GM12878 (cell line): Measurements from ENCODE around the gene PLCG2. TPM values are rescaled to one million over a fixed set of nuclear protein-coding genes. Genes with fewer than 3 reads are reported as not detected.

ENCODE experiments used
- ASH2L ChIP-seq: fragments of 300-600, 200-600 bp; sonication (generic); IDR thresholded peaks from 2 replicates; pipeline ENCODE4 v1.6.1; 2017; ENCODE audit warnings: low read depth, mild to moderate bottlenecking, borderline replicate concordance
- BCL11A ChIP-seq: IDR thresholded peaks from 2 replicates; pipeline ENCODE4 v1.6.1; 2011; ENCODE audit warnings: low read depth, low read length
- BHLHE40 ChIP-seq, 2 experiments: fragments of 450-650 bp in 1 of 2; IDR thresholded peaks; 2 replicates each; pipeline ENCODE4 v1.6.1; 2011 to 2017; ENCODE audit warnings: low read depth in 2 of 2, borderline replicate concordance in 1 of 2, improper control_type of control experiment in 1 of 2, low read length in 1 of 2, mild to moderate bottlenecking in 1 of 2
- CBX5 ChIP-seq: sonication (generic); IDR thresholded peaks from 2 replicates; pipeline ENCODE4 v1.6.1; 2016; ENCODE audit warnings: low read depth, moderate library complexity, mild to moderate bottlenecking, inconsistent platforms
- CHD2 ChIP-seq: IDR thresholded peaks from 2 replicates; pipeline ENCODE4 v1.6.1; 2011; ENCODE audit warnings: low read depth, low read length, improper control_type of control experiment, borderline replicate concordance
- ETV6 ChIP-seq, 2 experiments: fragments of 450-650 bp in 1 of 2; IDR thresholded peaks in 1 of 2; conservative IDR thresholded peaks in 1 of 2; 2 replicates each; pipeline ENCODE4 v1.6.1; 2014; ENCODE audit warnings: antibody characterized with exemption in 1 of 2, borderline replicate concordance in 1 of 2, low read depth in 1 of 2, mild to moderate bottlenecking in 1 of 2, moderate library complexity in 1 of 2
- GATAD2B ChIP-seq: fragments of 450-650 bp; conservative IDR thresholded peaks from 2 replicates; pipeline ENCODE4 v1.6.1; 2017; ENCODE audit warnings: low read depth, mild to moderate bottlenecking, moderate library complexity
- MXI1 ChIP-seq: fragments of 150-350 bp; IDR thresholded peaks from 2 replicates; pipeline ENCODE4 v1.6.1; 2011; ENCODE audit warnings: low read depth, mild to moderate bottlenecking, inconsistent platforms, low read length, improper control_type of control experiment
- PAX5 ChIP-seq: IDR thresholded peaks from 2 replicates; pipeline ENCODE4 v1.6.1; 2011; ENCODE audit warnings: low read depth, low read length, borderline replicate concordance
- RAD21 ChIP-seq: IDR thresholded peaks from 2 replicates; pipeline ENCODE4 v1.6.1; 2011; ENCODE audit warnings: mild to moderate bottlenecking, low read depth, low read length, moderate library complexity; ENCODE audit not compliant: insufficient read depth
- RBBP5 ChIP-seq: fragments of 200-600 bp; sonication (generic); conservative IDR thresholded peaks from 2 replicates; pipeline ENCODE4 v1.6.1; 2016
- RELA ChIP-seq: fragments of 450-650 bp; IDR thresholded peaks from 2 replicates; pipeline ENCODE4 v1.8.0; 2014; ENCODE audit warnings: borderline replicate concordance; ENCODE audit not compliant: partially characterized antibody
- SMARCA5 ChIP-seq: fragments of 450-650 bp; IDR thresholded peaks from 2 replicates; pipeline ENCODE4 v1.6.1; 2017; ENCODE audit warnings: mild to moderate bottlenecking
- SMC3 ChIP-seq: IDR thresholded peaks from 2 replicates; pipeline ENCODE4 v1.6.1; 2011; ENCODE audit warnings: low read length, improper control_type of control experiment, borderline replicate concordance
- SP1 ChIP-seq: IDR thresholded peaks from one replicate; pipeline ENCODE4 v1.6.1; 2011; ENCODE audit warnings: low read depth, low read length
- SPI1 ChIP-seq: IDR thresholded peaks from 2 replicates; pipeline ENCODE4 v1.6.1; 2011; ENCODE audit warnings: low read depth, mild to moderate bottlenecking, low read length, moderate library complexity, borderline replicate concordance; ENCODE audit not compliant: insufficient read depth
- TAF1 ChIP-seq: IDR thresholded peaks from 2 replicates; pipeline ENCODE4 v1.6.1; 2011; ENCODE audit warnings: mild to moderate bottlenecking, low read depth, low read length, borderline replicate concordance
- TARDBP ChIP-seq: IDR thresholded peaks from 2 replicates; pipeline ENCODE4 v1.6.1; 2016; ENCODE audit warnings: borderline replicate concordance
- TCF12 ChIP-seq: IDR thresholded peaks from 2 replicates; pipeline ENCODE4 v1.6.1; 2011; ENCODE audit warnings: low read depth, mild to moderate bottlenecking, low read length
- TCF3 ChIP-seq: IDR thresholded peaks from 2 replicates; pipeline ENCODE4 v1.6.1; 2012; ENCODE audit warnings: low read depth, mild to moderate bottlenecking, low read length, borderline replicate concordance; ENCODE audit not compliant: insufficient read depth
- YY1 ChIP-seq: IDR thresholded peaks from 2 replicates; pipeline ENCODE4 v1.6.1; 2011; ENCODE audit warnings: low read depth, mild to moderate bottlenecking, low read length
- ZNF217 ChIP-seq: fragments of 450-650 bp; IDR thresholded peaks from 2 replicates; pipeline ENCODE4 v1.6.1; 2017; ENCODE audit warnings: antibody characterized with exemption, mild to moderate bottlenecking
- ZNF384 ChIP-seq: IDR thresholded peaks from 2 replicates; pipeline ENCODE4 v1.6.1; 2012; ENCODE audit warnings: low read depth, mild to moderate bottlenecking, low read length, improper control_type of control experiment, borderline replicate concordance
- polyA plus RNA-seq, 11 experiments: library from polyadenylated mRNA; depleted of rRNA in 4 of 11; unstranded in 6 of 11; stranded (reverse) in 5 of 11; fragments of >200 nt; fragmentation: Nextera tagmentation in 4 of 11; fragmentation: Illumina TruSeq in 1 of 11; extraction: Ambion mirVana in 4 of 11; extraction: Trizol in 1 of 11; gene quantifications; 1 replicate in 1 of 11; 2 replicates in 10 of 11; pipeline versions ENCODE4 v1.2.1 to v1.2.3, GENCODE V29; 2011 to 2016; ENCODE audit warnings: inconsistent platforms in 2 of 11, missing spikeins in 2 of 11, low read depth in 1 of 11
- total RNA-seq, 4 experiments: library from RNA; depleted of rRNA in 3 of 4; stranded (reverse); fragments of >200 nt in 3 of 4; fragmentation: Illumina TruSeq in 1 of 4; extraction: Trizol in 1 of 4; gene quantifications; 2 replicates each; pipeline versions ENCODE4 v1.2.1 to v1.2.3, GENCODE V29; 2013 to 2021
- TF ChIP-seq, protein P1 (sequence below): IDR thresholded peaks from 2 replicates; pipeline ENCODE4 v1.6.1; 2012; ENCODE audit warnings: mild to moderate bottlenecking, low read depth, low read length
- TF ChIP-seq, protein P2 (sequence below): IDR thresholded peaks from 2 replicates; pipeline ENCODE4 v1.6.1; 2011; ENCODE audit warnings: borderline replicate concordance, low read depth, mild to moderate bottlenecking, moderate library complexity, mixed read lengths, low read length; ENCODE audit not compliant: insufficient read depth; ENCODE audit errors: extremely low read length
- TF ChIP-seq, protein P3 (sequence below): fragments of 450-650 bp; IDR thresholded peaks from 2 replicates; pipeline ENCODE4 v1.6.1; 2017; ENCODE audit warnings: mild to moderate bottlenecking, low read depth, inconsistent platforms; ENCODE audit not compliant: poor library complexity, severe bottlenecking

PLCG2 gene
- total and polyA plus RNA-seq, 10 of the 15 experiments (the other 5 are each of a cell fraction or from before 2014, with no cell fraction given) = 47.6 to 256 (median 149) TPM

DNA sequence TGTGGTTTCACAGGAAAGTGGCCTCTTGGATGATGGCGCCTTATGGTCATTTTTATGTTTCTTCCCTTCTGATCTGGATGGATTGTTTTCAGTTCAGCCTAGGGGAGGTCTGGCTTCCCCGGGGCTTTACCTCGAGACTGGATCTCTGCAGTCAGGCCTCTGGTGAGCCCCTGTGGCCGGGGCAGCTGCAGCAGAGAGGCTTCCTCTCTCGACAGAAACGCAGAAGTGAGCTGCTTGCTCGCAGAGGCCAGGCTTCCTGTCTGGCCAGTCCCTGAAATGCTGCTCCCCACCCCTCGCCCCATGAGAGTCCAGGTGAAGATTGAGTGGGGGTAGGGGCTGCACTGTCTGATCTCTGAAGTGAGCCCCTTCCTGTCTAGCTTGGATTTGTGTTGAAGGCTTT, 44.0 kb downstream of the PLCG2 start (continued):
- TF ChIP-seq SPI1 (peak; percentile 82), RAD21 (peak; percentile 53), TARDBP (peak; percentile 66; the same call in 1 of the 2 replicates), PAX5 (peak; percentile 66; the same call in 1 of the 2 replicates), SMARCA5 (no peak; the same call in 1 of the 2 replicates), GATAD2B (peak; percentile 56; the same call in 1 of the 2 replicates), ASH2L (no peak), MXI1 (peak; percentile 31; the same call in 1 of the 2 replicates), ZNF384 (no peak), SP1 (no peak), ZNF217 (no peak), BHLHE40 (IDR thresholded peaks at IDR 0.05; ENCODE audit: borderline replicate concordance in 1 of 2, low read depth in 2 of 2, low read length in 1 of 2) (0 out of 4 replicates have a peak, but pooled peaks of 1 of the 2 experiments have one; percentile 25), RBBP5 (no peak), ETV6 (conservative IDR thresholded peaks at IDR 0.05 in 1 of 2, IDR thresholded peaks at IDR 0.05 in 1 of 2; ENCODE audit: borderline replicate concordance in 1 of 2, low read depth in 1 of 2) (peak in 1 of 2 experiments; percentile 48; a peak in 2 of 4 replicates), CBX5 (no peak), TCF12 (peak; percentile 86), CHD2 (peak; percentile 70), TAF1 (peak; percentile 84), YY1 (peak; percentile 62), BCL11A (no peak), SMC3 (peak; percentile 35), RELA (no peak), TCF3 (peak; percentile 61; the same call in 1 of the 2 replicates)
- TF ChIP-seq, protein P1, sequence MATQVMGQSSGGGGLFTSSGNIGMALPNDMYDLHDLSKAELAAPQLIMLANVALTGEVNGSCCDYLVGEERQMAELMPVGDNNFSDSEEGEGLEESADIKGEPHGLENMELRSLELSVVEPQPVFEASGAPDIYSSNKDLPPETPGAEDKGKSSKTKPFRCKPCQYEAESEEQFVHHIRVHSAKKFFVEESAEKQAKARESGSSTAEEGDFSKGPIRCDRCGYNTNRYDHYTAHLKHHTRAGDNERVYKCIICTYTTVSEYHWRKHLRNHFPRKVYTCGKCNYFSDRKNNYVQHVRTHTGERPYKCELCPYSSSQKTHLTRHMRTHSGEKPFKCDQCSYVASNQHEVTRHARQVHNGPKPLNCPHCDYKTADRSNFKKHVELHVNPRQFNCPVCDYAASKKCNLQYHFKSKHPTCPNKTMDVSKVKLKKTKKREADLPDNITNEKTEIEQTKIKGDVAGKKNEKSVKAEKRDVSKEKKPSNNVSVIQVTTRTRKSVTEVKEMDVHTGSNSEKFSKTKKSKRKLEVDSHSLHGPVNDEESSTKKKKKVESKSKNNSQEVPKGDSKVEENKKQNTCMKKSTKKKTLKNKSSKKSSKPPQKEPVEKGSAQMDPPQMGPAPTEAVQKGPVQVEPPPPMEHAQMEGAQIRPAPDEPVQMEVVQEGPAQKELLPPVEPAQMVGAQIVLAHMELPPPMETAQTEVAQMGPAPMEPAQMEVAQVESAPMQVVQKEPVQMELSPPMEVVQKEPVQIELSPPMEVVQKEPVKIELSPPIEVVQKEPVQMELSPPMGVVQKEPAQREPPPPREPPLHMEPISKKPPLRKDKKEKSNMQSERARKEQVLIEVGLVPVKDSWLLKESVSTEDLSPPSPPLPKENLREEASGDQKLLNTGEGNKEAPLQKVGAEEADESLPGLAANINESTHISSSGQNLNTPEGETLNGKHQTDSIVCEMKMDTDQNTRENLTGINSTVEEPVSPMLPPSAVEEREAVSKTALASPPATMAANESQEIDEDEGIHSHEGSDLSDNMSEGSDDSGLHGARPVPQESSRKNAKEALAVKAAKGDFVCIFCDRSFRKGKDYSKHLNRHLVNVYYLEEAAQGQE = no peak
- TF ChIP-seq, protein P2, sequence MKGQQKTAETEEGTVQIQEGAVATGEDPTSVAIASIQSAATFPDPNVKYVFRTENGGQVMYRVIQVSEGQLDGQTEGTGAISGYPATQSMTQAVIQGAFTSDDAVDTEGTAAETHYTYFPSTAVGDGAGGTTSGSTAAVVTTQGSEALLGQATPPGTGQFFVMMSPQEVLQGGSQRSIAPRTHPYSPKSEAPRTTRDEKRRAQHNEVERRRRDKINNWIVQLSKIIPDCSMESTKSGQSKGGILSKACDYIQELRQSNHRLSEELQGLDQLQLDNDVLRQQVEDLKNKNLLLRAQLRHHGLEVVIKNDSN = no peak
- TF ChIP-seq, protein P3, sequence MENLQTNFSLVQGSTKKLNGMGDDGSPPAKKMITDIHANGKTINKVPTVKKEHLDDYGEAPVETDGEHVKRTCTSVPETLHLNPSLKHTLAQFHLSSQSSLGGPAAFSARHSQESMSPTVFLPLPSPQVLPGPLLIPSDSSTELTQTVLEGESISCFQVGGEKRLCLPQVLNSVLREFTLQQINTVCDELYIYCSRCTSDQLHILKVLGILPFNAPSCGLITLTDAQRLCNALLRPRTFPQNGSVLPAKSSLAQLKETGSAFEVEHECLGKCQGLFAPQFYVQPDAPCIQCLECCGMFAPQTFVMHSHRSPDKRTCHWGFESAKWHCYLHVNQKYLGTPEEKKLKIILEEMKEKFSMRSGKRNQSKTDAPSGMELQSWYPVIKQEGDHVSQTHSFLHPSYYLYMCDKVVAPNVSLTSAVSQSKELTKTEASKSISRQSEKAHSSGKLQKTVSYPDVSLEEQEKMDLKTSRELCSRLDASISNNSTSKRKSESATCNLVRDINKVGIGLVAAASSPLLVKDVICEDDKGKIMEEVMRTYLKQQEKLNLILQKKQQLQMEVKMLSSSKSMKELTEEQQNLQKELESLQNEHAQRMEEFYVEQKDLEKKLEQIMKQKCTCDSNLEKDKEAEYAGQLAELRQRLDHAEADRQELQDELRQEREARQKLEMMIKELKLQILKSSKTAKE = peak; percentile 35
